Activated T-cell treated with anti-CD3 and anti-CD28 coated beads for 48 hours (primary cell): Measurements from ENCODE around the gene SMAGP.
"Not testable (repeated sequence)": the region's sequence is repeated elsewhere in the genome, so short reads cannot be mapped to it uniquely, and the experiment has no call there.

Experiments used
- DNase-seq: peaks from one replicate; pipeline ENCODE4 v3.0.0-alpha.2; 2020; ENCODE audit warnings: low read depth

Gene SMAGP

GRCh38 chr12:51270067-51270950 is at the start of gene SMAGP:
Gene SMAGP (minus strand): TSS chr12:51270415. CDS start chr12:51269278, 1,137 bp downstream.
- DNase-seq: peak; percentile 20

GRCh38 chr12:51318846-51319599 is 48.8 kb upstream of the SMAGP start:
- DNase-seq: no peak

DNA sequence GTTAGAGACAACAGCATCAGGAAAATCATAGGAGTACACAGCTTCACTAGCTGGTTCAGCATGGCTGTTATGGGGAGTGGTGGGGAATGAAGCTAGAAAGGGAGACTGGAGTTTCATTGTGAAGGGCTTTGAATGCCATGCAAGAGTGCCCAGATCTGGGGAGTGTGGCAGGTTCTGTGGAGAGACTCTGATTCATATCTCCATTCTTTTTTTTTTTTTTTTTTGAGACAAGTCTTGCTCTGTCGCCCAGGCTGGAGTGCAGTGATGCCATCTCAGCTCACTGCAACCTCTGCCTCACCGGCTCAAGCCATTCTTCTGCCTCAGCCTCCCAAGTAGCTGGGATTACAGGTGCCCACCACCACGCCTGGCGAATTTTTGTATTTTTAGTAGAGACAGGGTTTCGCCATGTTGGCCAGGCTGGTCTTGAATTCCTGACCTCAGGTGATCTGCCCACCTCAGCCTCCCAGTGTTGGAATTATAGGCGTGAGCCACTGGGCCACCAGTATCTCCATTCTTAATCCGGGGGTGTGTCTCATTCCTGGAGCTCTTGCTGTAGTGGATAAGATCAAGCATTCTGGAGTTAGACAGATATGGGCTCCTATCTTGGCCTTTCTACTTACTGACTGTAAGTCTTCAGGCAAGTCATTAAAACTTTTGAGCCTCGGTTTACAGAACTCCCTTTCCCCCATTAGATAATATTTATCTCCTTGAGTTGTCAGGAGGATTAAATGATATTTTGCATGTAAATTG is 48.0 kb upstream of the SMAGP start:
- not testable (repeated sequence) for DNase-seq

DNA sequence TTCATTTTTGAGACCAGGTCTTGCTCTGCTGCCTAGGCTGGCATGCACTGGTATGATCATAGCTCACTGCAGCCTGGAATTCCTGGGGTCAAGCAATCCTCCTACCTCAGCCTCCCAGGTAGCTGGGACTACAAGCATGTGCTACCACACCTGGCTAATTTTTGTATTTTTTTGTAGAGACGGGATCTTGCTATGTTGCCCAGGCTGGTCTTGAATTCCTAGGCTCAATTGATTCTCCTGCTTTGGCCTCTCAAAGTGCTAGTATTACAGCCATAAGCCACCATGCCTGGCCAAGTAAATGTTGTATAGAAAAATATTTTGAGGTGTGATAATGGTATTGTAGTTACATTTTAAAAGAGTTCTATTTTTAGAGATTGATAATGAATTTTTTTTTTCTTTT is 41.2 kb upstream of the SMAGP start:
- no peak for DNase-seq

DNA sequence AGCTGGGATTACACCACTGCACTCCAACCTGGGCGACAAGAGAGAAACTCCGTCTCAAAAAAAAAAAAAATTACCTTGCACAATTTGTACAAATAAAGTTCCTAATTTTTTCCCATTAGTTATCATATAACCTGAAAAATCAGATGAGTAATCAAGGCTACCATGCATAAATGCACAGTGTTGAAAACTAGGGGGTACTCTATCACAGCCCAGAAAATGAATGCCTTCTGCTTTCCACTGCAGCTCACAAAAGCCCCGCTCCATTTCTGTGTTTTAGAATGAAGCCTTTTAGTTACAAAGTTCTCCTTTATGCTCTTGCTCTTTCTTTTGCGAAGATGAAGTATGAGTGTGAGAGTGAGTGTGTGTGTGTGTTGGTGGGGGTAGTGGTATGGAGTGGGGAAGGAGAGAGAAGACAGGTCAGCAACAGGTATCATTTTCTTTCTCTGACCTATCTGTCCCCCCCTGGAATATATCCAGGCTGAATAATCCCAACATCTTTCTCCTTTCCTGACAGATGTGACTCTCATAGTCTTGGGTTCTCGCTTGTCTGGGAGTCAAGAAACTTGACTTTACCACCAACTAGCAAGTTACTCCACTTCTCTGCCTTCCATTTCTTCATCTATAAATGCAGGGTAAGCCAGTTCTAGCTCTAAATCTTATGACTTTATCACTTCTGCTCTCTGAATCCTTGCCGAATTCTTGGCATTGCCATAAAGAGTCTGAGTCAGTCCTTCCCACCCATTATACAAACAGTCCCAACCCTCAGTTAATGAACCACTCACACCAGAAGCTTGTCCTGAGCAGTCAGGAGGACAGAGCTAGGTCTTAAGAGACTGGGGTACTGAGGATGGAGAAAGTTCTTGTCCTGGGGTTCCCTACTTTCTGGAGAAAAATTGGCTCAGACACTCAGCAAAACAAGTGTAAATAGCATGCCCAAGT is 37.7 kb upstream of the SMAGP start:
- DNase-seq: no peak

GRCh38 chr12:51306507-51306906 is 36.3 kb upstream of the SMAGP start:
- DNase-seq: no peak

- DNase-seq: not testable (repeated sequence)
These were observed 30.6 kb upstream of the SMAGP start for GRCh38 chr12:51300768-51301167.

DNA sequence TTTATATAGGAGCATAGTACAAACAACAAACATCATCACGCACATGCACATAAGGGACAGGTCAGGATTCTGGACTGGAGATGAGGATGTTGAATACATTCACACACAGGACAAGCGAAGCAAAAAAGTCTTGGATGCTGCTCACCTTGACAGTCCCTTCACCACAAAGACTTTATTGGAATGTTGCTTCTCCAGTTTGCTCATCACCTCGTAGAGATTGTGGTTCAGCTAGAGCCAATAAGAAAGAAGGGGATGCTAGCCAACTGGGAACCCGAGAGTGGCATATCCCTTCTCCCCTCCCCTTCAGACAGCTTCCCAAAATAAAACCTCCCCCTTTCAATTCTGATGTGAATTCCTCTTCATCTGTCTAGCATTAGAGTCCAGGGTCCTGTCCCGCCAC is 25.4 kb upstream of the SMAGP start:
- DNase-seq: no peak

- DNase-seq: not testable (repeated sequence)
These were observed 23.9 kb upstream of the SMAGP start for GRCh38 chr12:51294097-51294496.

DNA sequence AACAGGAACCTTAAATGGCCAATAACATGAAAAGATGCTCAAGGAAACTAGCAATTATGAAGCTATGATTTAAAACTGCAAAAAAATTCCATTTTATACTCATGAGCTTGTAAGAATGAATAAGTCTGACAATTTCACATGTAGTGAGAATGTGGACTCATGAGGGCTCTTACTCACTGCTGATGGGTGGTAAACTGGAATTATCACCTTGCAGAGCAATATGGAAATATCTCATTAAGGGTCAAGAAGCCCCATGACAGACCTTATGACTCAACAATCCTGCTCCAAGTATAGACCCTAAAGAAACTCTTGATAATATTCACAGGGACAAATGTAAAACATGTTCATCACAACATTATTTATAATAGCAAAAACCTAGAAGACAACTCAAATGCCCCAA is 23.5 kb upstream of the SMAGP start:
- no peak for DNase-seq

DNA sequence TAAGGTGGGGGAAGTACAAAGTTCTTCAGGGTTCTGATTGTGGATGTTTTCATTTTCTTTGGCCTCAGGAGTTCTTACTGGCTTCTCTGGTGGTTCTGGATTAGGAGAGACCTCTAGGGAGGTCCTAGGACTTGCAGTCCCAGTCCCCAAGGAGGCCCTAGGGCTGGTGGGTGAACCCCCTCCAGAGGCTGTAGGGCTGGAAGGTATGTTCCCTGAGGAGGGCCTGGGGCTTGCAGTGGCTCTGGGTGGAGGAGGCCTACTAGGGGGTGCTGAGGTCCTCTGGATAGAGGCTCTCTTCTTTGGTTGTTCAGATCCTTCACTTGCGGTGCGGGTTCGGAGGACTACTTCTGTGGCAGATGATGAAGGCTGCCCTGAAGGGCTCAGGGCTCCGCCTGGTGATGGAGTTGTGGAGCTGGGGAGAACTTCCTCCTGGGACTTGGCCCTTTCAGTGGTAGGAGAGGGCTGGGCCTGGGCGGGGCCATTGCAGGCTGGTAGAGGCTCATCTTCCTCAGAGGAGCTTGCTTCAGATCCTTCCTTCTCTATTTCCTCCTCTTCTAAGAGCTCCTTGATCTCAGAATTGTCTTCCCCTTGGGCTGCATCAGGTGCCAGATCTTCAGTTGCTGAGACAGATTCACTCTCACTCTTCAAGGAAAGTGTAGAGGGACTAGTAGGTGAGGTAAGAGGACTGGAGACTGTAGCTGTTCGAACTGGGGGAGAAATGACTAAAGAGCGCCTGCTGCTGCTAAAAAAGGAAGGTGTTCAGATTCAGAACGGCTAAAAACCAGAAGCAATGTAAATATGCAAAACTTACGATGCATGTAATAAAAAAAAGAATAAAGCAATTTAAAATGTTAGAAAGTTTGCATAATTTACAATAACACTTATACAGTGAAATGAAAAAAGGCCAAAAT is 21.6 kb upstream of the SMAGP start:
- DNase-seq: not testable (repeated sequence)

GRCh38 chr12:51285843-51286242 is 15.6 kb upstream of the SMAGP start:
- no peak for DNase-seq

DNA sequence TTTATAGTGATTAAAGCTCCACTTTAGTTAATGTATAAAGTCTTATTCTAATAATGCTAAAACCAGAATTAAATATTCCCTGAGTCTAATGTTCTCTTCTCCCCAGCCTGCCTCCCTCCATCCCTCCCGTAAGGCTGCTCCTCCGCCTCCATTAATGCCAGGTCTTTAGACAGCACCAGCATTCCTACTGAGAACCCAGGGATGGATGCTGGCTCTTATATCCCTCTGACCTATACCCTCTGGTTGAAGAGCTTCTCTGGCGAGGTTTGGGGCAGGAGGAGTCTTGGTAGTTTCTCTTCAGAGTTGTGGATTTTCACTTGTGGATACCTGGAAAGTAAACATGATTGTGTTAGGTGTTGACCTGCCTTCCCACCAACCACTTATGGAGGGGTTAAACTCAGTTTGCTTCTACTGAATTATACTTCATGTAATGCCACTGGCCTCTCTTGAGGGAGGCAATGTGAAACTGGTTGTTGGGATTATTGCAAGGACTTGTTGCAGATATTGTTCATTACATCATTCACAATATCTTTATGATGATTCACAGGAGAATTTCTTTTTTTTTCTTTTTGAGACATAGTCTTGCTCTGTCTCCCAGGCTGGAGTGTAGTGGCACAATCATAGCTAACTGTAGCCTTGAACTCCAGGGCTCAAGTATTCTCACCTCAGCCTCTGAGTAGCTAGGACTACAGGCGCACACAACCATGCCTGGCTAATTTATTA is 11.1 kb upstream of the SMAGP start:
- DNase-seq: no peak

GRCh38 chr12:51275088-51275487 is 4.9 kb upstream of the SMAGP start:
- DNase-seq: no peak

DNA sequence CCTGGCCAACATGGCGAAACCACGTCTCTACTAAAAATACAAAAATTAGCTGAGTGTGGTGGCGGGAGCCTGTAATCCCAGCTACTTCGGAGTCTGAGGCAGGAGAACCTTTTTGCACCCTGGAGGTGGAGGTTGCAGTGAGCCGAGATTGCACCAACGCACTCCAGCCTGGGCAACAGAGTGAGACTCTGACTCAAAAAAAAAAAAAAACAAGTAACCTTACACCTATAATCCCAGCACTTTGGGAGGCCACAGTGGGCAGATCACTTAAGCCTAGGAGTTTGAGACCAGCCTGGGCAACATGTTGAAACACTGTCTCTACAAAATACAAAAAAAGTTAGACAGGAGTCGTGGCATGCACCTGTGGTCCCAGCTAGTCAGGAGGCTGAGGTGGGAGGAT is 2.6 kb upstream of the SMAGP start:
- DNase-seq: not testable (repeated sequence)

- no peak for DNase-seq
These were observed 820 bp upstream of the SMAGP start for GRCh38 chr12:51270951-51271518.

GRCh38 chr12:51269174-51270066 is 795 bp downstream of the SMAGP start:
- DNase-seq: peak; percentile 45

DNA sequence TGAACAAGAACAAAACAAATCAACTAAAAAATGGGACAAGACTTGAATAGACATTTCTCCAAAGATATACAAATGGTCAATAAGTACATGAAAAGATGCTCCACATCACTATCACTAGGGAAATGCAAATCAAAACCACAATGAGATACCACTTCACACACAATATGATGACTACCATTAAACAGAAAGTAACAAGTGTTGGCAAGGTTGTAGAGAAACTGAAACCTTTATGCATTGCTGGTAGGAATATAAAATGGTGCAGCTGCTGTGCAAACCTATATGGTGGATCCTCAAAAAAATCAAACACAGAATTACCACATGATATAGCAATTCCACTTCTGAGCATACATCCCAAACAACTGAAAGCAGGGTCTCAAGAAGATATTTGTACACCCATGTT is 5.2 kb downstream of the SMAGP start:
- no peak for DNase-seq
